Middle frontal gyrus (tissue), 1 donor: ENCODE results near the gene ACTMAP.
A peak's percentile ranks its signal among the peaks of the same experiment; 100 is the strongest.
"Not testable (repeated sequence)": the region's sequence is repeated elsewhere in the genome, so short reads cannot be mapped to it uniquely, and the experiment has no call there.

Source experiments
- DNase-seq: peaks from one replicate; pipeline ENCODE4 v3.0.0-alpha.2; 2015; ENCODE audit warnings: low spot score; ENCODE audit errors: extremely low spot score

Gene ACTMAP

GRCh38 chr19:40776364-40776763 lies 26.1 kb upstream of the ACTMAP start:
- no peak for DNase-seq

- DNase-seq, result no peak
Measured at GRCh38 chr19:40775632-40776022, 25.4 kb upstream of the ACTMAP start.

GRCh38 chr19:40774916-40775631 lies 24.8 kb upstream of the ACTMAP start, which contains the start of gene MIA:
Gene MIA, plus strand, starts transcription at chr19:40775521. Its CDS starts 22 bp downstream, at chr19:40775543.
- DNase-seq, result no peak

- DNase-seq, result not testable (repeated sequence)
Measured at GRCh38 chr19:40771101-40771862, 21.0 kb upstream of the ACTMAP start.

GRCh38 chr19:40768869-40769268 lies 18.6 kb upstream of the ACTMAP start:
- no peak for DNase-seq

- not testable (repeated sequence) for DNase-seq
Measured at GRCh38 chr19:40766385-40766784, 16.1 kb upstream of the ACTMAP start.

- DNase-seq, result no peak
Measured at GRCh38 chr19:40763963-40764362, 13.7 kb upstream of the ACTMAP start.

- no peak for DNase-seq
Measured at GRCh38 chr19:40763526-40763925, 13.2 kb upstream of the ACTMAP start.

GRCh38 chr19:40762754-40763470 lies 12.6 kb upstream of the ACTMAP start:
- DNase-seq, result no peak

- DNase-seq, result no peak
Measured at GRCh38 chr19:40759352-40759751, 9.1 kb upstream of the ACTMAP start.

GRCh38 chr19:40758491-40758890 lies 8.2 kb upstream of the ACTMAP start:
- no peak for DNase-seq

GRCh38 chr19:40756502-40757110 lies 6.3 kb upstream of the ACTMAP start:
- DNase-seq, result no peak

GRCh38 chr19:40755791-40756190 lies 5.5 kb upstream of the ACTMAP start:
- no peak for DNase-seq

GRCh38 chr19:40755248-40755624 lies 5.0 kb upstream of the ACTMAP start:
- no peak for DNase-seq

GRCh38 chr19:40754611-40755247 lies 4.5 kb upstream of the ACTMAP start:
- DNase-seq, result no peak

GRCh38 chr19:40752257-40752781 lies 2.0 kb upstream of the ACTMAP start:
- DNase-seq, result no peak

- DNase-seq, result peak; percentile 92
Measured at GRCh38 chr19:40750874-40751537, 729 bp upstream of the ACTMAP start, which contains the start of gene SNRPA. Gene SNRPA, plus strand, starts transcription at chr19:40751203. Its CDS starts 206 bp downstream, at chr19:40751409.

GRCh38 chr19:40747536-40747935 lies 2.7 kb downstream of the ACTMAP start:
- DNase-seq, result no peak

GRCh38 chr19:40745402-40745780 lies 4.9 kb downstream of the ACTMAP start:
- DNase-seq, result no peak
